Measurements from ENCODE around the gene LYZL2.
A peak's percentile ranks its signal among the peaks of the same experiment; 100 is the strongest.

The LYZL2 gene

DNA sequence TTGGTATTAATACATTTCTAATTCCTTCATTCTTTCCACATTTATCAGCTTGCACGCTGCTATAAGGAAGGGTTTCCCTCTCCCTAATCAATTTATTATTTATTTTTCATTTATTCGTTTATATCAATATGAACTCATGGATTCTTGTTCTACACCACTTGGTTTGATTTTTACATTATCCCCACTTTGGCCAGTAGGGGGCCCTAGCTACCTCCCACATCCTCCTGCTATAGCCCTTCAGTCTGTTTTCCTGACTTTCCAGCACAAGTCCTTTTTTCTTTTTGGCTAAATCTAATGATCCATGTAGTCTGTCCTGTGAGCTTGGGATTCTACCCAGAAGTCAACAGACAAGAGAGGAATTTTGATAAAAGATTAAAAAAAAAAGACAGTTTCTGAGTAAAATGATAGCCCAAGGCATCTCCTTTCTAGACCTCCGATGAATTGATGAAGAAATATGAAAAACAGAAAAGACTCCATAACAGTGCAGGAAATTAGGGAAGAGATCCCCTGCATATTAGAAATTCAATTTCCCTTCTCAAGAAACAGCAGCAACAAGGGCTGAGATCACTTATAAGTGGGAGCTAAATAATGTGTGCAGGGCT is 47.7 kb downstream of the LYZL2 start:
- Histone ChIP-seq H2BK5ac (ENCODE audit: low read length) (no peak overlapping the region), H3K9me3 (replicated peaks in 1 of 2; ENCODE audit: control insufficient read depth in 2 of 2, insufficient read depth in 1 of 2, low read depth in 1 of 2, low read length in 2 of 2) (no peaks in the 10 kb centered on the region), H4K8ac (ENCODE audit: low read depth, low read length) (no peak overlapping the region), H3K18ac (ENCODE audit: low read length) (no peak overlapping the region), H3K27ac (replicated peaks; ENCODE audit: low read length) (no peak overlapping the region), H3K14ac (ENCODE audit: low read length) (no peak overlapping the region), H3K23ac (ENCODE audit: low read depth, low read length, poor library complexity) (no peak overlapping the region), H3K79me1 (ENCODE audit: low read depth, low read length) (no peaks in the 10 kb centered on the region), H3K4me2 (ENCODE audit: insufficient read depth, low read length, poor library complexity, severe bottlenecking) (no peak overlapping the region), H4K91ac (ENCODE audit: low read depth, low read length, poor library complexity) (no peak overlapping the region), H2BK120ac (ENCODE audit: low read depth, low read length) (no peak overlapping the region), H3K9ac (ENCODE audit: low read depth, low read length, poor library complexity) (no peak overlapping the region), H2BK15ac (ENCODE audit: low read length) (no peak overlapping the region), H3K4me1 (ENCODE audit: control insufficient read depth in 2 of 2, insufficient read depth in 1 of 2, low read depth in 1 of 2, low read length in 2 of 2) (peaks cover 0 to 11% of the 10 kb centered on the region in 2 donors), H2BK12ac (ENCODE audit: low read length) (no peak overlapping the region), H2AK5ac (ENCODE audit: low read depth, low read length) (no peak overlapping the region), H3K27me3 (ENCODE audit: control insufficient read depth in 3 of 3, insufficient read depth in 3 of 3, low read depth in 1 of 3, low read length in 3 of 3) (peaks cover 0 to 9% (median 0%) of the 10 kb centered on the region in 3 experiments), H2AFZ (ENCODE audit: low read length) (no peak overlapping the region), H3K4me3 (ENCODE audit: low read length in 2 of 2) (no peak overlapping the region), H3K36me3 (replicated peaks in 1 of 2; ENCODE audit: control insufficient read depth in 2 of 2, insufficient read depth in 2 of 2, low read length in 2 of 2) (no peaks in the 10 kb centered on the region), H3K4ac (ENCODE audit: low read length) (no peak overlapping the region)
- peak; percentile 41 for DNase-seq (ENCODE audit: low spot score)
- no CpG with 5 or more reads among the region's 3 CpGs for WGBS, 2 donors (ENCODE audit: extremely low coverage in 2 of 2, insufficient read length in 2 of 2, insufficient replicate concordance in 1 of 2)

- H4K91ac ChIP-seq (ENCODE audit: low read depth, low read length, poor library complexity): no peak overlapping the region
Measured at GRCh38 chr10:30580676-30581075, 48.9 kb downstream of the LYZL2 start.

DNA sequence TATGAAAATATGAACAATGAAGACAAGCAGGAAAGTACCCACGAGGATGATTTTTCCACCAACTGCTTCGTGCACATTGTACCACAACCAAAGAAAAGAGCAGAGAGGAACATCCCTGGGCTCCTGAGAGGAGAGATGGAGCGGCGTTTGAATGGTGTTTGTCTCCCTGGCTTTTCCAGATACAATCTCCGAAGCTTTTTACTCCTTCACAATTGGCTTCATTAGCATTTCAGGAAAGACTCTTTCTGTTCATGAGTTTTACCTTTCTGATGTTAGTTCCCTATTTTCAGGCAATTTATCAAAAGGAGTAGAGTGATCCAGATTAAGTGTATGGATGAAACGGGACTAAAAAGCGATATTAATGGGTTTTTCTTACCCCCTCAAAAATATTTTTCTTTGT is 49.3 kb downstream of the LYZL2 start:
- Histone ChIP-seq H2BK15ac (ENCODE audit: low read length) (no peak overlapping the region), H3K14ac (ENCODE audit: low read length) (no peak overlapping the region), H3K4me2 (ENCODE audit: insufficient read depth, low read length, poor library complexity, severe bottlenecking) (no peak overlapping the region), H3K4ac (ENCODE audit: low read length) (no peak overlapping the region), H3K9me3 (replicated peaks in 1 of 2; ENCODE audit: control insufficient read depth in 2 of 2, insufficient read depth in 1 of 2, low read depth in 1 of 2, low read length in 2 of 2) (no peaks in the 10 kb centered on the region), H3K23ac (ENCODE audit: low read depth, low read length, poor library complexity) (no peak overlapping the region), H3K79me1 (ENCODE audit: low read depth, low read length) (no peaks in the 10 kb centered on the region), H2AK5ac (ENCODE audit: low read depth, low read length) (no peak overlapping the region), H4K8ac (ENCODE audit: low read depth, low read length) (no peak overlapping the region), H3K36me3 (replicated peaks in 1 of 2; ENCODE audit: control insufficient read depth in 2 of 2, insufficient read depth in 2 of 2, low read length in 2 of 2) (no peaks in the 10 kb centered on the region), H2BK12ac (ENCODE audit: low read length) (no peak overlapping the region), H3K18ac (ENCODE audit: low read length) (no peak overlapping the region), H3K4me3 (ENCODE audit: low read length in 2 of 2) (no peak overlapping the region), H3K4me1 (ENCODE audit: control insufficient read depth in 2 of 2, insufficient read depth in 1 of 2, low read depth in 1 of 2, low read length in 2 of 2) (peaks cover 0 to 13% of the 10 kb centered on the region in 2 donors), H3K27me3 (ENCODE audit: control insufficient read depth in 3 of 3, insufficient read depth in 3 of 3, low read depth in 1 of 3, low read length in 3 of 3) (peaks cover 0 to 14% (median 0%) of the 10 kb centered on the region in 3 experiments), H2BK5ac (ENCODE audit: low read length) (no peak overlapping the region), H3K27ac (replicated peaks; ENCODE audit: low read length) (no peak overlapping the region), H4K91ac (ENCODE audit: low read depth, low read length, poor library complexity) (no peak overlapping the region), H2AFZ (ENCODE audit: low read length) (no peak overlapping the region), H3K9ac (ENCODE audit: low read depth, low read length, poor library complexity) (no peak overlapping the region), H2BK120ac (ENCODE audit: low read depth, low read length) (no peak overlapping the region)
- no peak for DNase-seq (ENCODE audit: low spot score)
- no CpG with 5 or more reads among the region's 7 CpGs for WGBS, 2 donors (ENCODE audit: extremely low coverage in 2 of 2, insufficient read length in 2 of 2, insufficient replicate concordance in 1 of 2)

More at GRCh38 chr10:30580676-30581075, 48.9 kb downstream of the LYZL2 start:
- H3K18ac ChIP-seq (ENCODE audit: low read length): no peak overlapping the region
- H3K9me3 ChIP-seq (replicated peaks in 1 of 2; ENCODE audit: control insufficient read depth in 2 of 2, insufficient read depth in 1 of 2, low read depth in 1 of 2, low read length in 2 of 2): no peaks in the 10 kb centered on the region
- no peak overlapping the region for H2BK120ac ChIP-seq (ENCODE audit: low read depth, low read length)
- H3K27me3 ChIP-seq (ENCODE audit: control insufficient read depth in 3 of 3, insufficient read depth in 3 of 3, low read depth in 1 of 3, low read length in 3 of 3): peaks cover 0 to 14% (median 0%) of the 10 kb centered on the region in 3 experiments
- no peaks in the 10 kb centered on the region for H3K36me3 ChIP-seq (replicated peaks in 1 of 2; ENCODE audit: control insufficient read depth in 2 of 2, insufficient read depth in 2 of 2, low read length in 2 of 2)
- no CpG with 5 or more reads among the region's 5 CpGs for WGBS, 2 donors (ENCODE audit: extremely low coverage in 2 of 2, insufficient read length in 2 of 2, insufficient replicate concordance in 1 of 2)
- no peak overlapping the region for H3K14ac ChIP-seq (ENCODE audit: low read length)
- H3K4ac ChIP-seq (ENCODE audit: low read length): no peak overlapping the region
- no peak overlapping the region for H2BK15ac ChIP-seq (ENCODE audit: low read length)
- H4K8ac ChIP-seq (ENCODE audit: low read depth, low read length): no peak overlapping the region
- H3K4me1 ChIP-seq (ENCODE audit: control insufficient read depth in 2 of 2, insufficient read depth in 1 of 2, low read depth in 1 of 2, low read length in 2 of 2): peaks cover 0 to 13% of the 10 kb centered on the region in 2 donors
- no peaks in the 10 kb centered on the region for H3K79me1 ChIP-seq (ENCODE audit: low read depth, low read length)
- no peak overlapping the region for H3K4me2 ChIP-seq (ENCODE audit: insufficient read depth, low read length, poor library complexity, severe bottlenecking)
- H2BK12ac ChIP-seq (ENCODE audit: low read length): no peak overlapping the region
- DNase-seq (ENCODE audit: low spot score): no peak
- H3K9ac ChIP-seq (ENCODE audit: low read depth, low read length, poor library complexity): no peak overlapping the region
- no peak overlapping the region for H3K4me3 ChIP-seq (ENCODE audit: low read length in 2 of 2)
- H2AK5ac ChIP-seq (ENCODE audit: low read depth, low read length): no peak overlapping the region
- no peak overlapping the region for H2BK5ac ChIP-seq (ENCODE audit: low read length)
- no peak overlapping the region for H3K23ac ChIP-seq (ENCODE audit: low read depth, low read length, poor library complexity)
- no peak overlapping the region for H3K27ac ChIP-seq (replicated peaks; ENCODE audit: low read length)
- no peak overlapping the region for H2AFZ ChIP-seq (ENCODE audit: low read length)

DNA sequence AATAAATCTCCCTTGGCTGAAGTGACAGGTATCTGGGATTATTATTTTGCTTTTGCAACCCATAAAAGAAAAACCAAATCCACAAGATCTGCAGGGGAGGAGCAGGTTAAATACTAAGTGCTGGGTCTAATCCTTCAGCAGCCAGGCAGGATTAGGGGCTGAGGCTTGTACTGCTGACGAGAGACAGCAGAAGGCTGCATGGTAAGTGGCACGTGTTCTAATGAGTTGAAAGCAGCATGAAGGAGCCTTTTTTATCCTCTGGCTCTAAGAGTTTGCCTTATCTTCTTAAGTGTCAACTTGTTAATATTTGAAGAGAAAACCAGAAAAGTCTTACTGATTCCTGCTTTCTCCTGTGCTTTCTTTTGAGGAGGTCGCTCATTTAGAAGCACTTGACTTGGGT is 50.0 kb downstream of the LYZL2 start:
- no peak for DNase-seq (ENCODE audit: low spot score)
- Histone ChIP-seq H4K8ac (ENCODE audit: low read depth, low read length) (no peak overlapping the region), H3K14ac (ENCODE audit: low read length) (no peak overlapping the region), H3K9ac (ENCODE audit: low read depth, low read length, poor library complexity) (no peak overlapping the region), H3K27ac (replicated peaks; ENCODE audit: low read length) (no peak overlapping the region), H2BK12ac (ENCODE audit: low read length) (no peak overlapping the region), H4K91ac (ENCODE audit: low read depth, low read length, poor library complexity) (no peak overlapping the region), H3K79me1 (ENCODE audit: low read depth, low read length) (no peaks in the 10 kb centered on the region), H2BK5ac (ENCODE audit: low read length) (no peak overlapping the region), H3K36me3 (replicated peaks in 1 of 2; ENCODE audit: control insufficient read depth in 2 of 2, insufficient read depth in 2 of 2, low read length in 2 of 2) (no peaks in the 10 kb centered on the region), H3K27me3 (ENCODE audit: control insufficient read depth in 3 of 3, insufficient read depth in 3 of 3, low read depth in 1 of 3, low read length in 3 of 3) (peaks cover 0 to 19% (median 0%) of the 10 kb centered on the region in 3 experiments), H3K4me2 (ENCODE audit: insufficient read depth, low read length, poor library complexity, severe bottlenecking) (no peak overlapping the region), H2BK15ac (ENCODE audit: low read length) (no peak overlapping the region), H2AFZ (ENCODE audit: low read length) (no peak overlapping the region), H3K4ac (ENCODE audit: low read length) (no peak overlapping the region), H2AK5ac (ENCODE audit: low read depth, low read length) (no peak overlapping the region), H3K9me3 (replicated peaks in 1 of 2; ENCODE audit: control insufficient read depth in 2 of 2, insufficient read depth in 1 of 2, low read depth in 1 of 2, low read length in 2 of 2) (no peaks in the 10 kb centered on the region), H3K18ac (ENCODE audit: low read length) (no peak overlapping the region), H3K4me1 (ENCODE audit: control insufficient read depth in 2 of 2, insufficient read depth in 1 of 2, low read depth in 1 of 2, low read length in 2 of 2) (peaks cover 0 to 13% of the 10 kb centered on the region in 2 donors), H3K4me3 (ENCODE audit: low read length in 2 of 2) (no peak overlapping the region), H3K23ac (ENCODE audit: low read depth, low read length, poor library complexity) (no peak overlapping the region), H2BK120ac (ENCODE audit: low read depth, low read length) (no peak overlapping the region)
- WGBS, 2 donors (ENCODE audit: extremely low coverage in 2 of 2, insufficient read length in 2 of 2, insufficient replicate concordance in 1 of 2): no CpG with 5 or more reads among the region's 3 CpGs
